ENCODE data around the gene SCIMP. TPM values are rescaled to one million over a fixed set of nuclear protein-coding genes. Genes with fewer than 3 reads are reported as not detected.
"Not testable (repeated sequence)": the region's sequence is repeated elsewhere in the genome, so short reads cannot be mapped to it uniquely, and the experiment has no call there.

The SCIMP gene
- total RNA-seq, 1 experiment from 2014 or later = not detected

- no peak for DNase-seq (ENCODE audit: low read depth in 1 of 2, low spot score in 2 of 2)
- no peaks in the 10 kb centered on the region for H3K27me3 ChIP-seq (replicated peaks)
- H3K27ac ChIP-seq = no peak overlapping the region
- peaks cover 16% of the 10 kb centered on the region for H3K36me3 ChIP-seq
- H3K4me1 ChIP-seq (replicated peaks) = peaks cover 7% of the 10 kb centered on the region
- no peak overlapping the region for H3K4me3 ChIP-seq
- peaks cover 6% of the 10 kb centered on the region for H3K9me3 ChIP-seq (replicated peaks)
These were observed 40.3 kb downstream of the SCIMP start for GRCh38 chr17:5194346-5194745.

GRCh38 chr17:5191541-5192417 lies 42.9 kb downstream of the SCIMP start, which contains the start of gene ZNF594:
Gene ZNF594, minus strand, starts transcription at chr17:5191868. Its CDS starts 7,612 bp downstream, at chr17:5184256.
- H3K36me3 ChIP-seq = peaks cover 25% of the 10 kb centered on the region

GRCh38 chr17:5184288-5184687 lies 50.4 kb downstream of the SCIMP start:
- no peaks in the 10 kb centered on the region for H3K4me1 ChIP-seq (replicated peaks)
- peaks cover 44% of the 10 kb centered on the region for H3K36me3 ChIP-seq
- DNase-seq (ENCODE audit: low read depth in 1 of 2, low spot score in 2 of 2) = no peak
- no peak overlapping the region for H3K27ac ChIP-seq
- H3K27me3 ChIP-seq (replicated peaks) = no peaks in the 10 kb centered on the region
- H3K9me3 ChIP-seq (replicated peaks) = peaks cover 42% of the 10 kb centered on the region
- no peak overlapping the region for H3K4me3 ChIP-seq

More at GRCh38 chr17:5191541-5192417, 42.9 kb downstream of the SCIMP start, which contains the start of gene ZNF594:
- Histone ChIP-seq H3K27me3 (replicated peaks) (no peaks in the 10 kb centered on the region), H3K4me3 (peak within 1 kb of the TSS; percentile 68), H3K4me1 (replicated peaks) (peaks cover 7% of the 10 kb centered on the region), H3K9me3 (replicated peaks) (peaks cover 13% of the 10 kb centered on the region), H3K27ac (peak within 1 kb of the TSS; percentile 58)
- peak; percentile 85 to 94 for DNase-seq (ENCODE audit: low read depth in 1 of 2, low spot score in 2 of 2)

GRCh38 chr17:5183410-5183793 lies 51.3 kb downstream of the SCIMP start:
- H3K4me1 ChIP-seq (replicated peaks) = no peaks in the 10 kb centered on the region

GRCh38 chr17:5182597-5183409 lies 51.9 kb downstream of the SCIMP start:
- Histone ChIP-seq H3K36me3 (peaks cover 44% of the 10 kb centered on the region), H3K27me3 (replicated peaks) (no peaks in the 10 kb centered on the region), H3K4me3 (no peak overlapping the region), H3K9me3 (replicated peaks) (peaks cover 42% of the 10 kb centered on the region), H3K27ac (no peak overlapping the region), H3K4me1 (replicated peaks) (no peaks in the 10 kb centered on the region)
- no peak for DNase-seq (ENCODE audit: low read depth in 1 of 2, low spot score in 2 of 2)

More at GRCh38 chr17:5183410-5183793, 51.3 kb downstream of the SCIMP start:
- Histone ChIP-seq H3K4me3 (no peak overlapping the region), H3K36me3 (peaks cover 44% of the 10 kb centered on the region), H3K9me3 (replicated peaks) (peaks cover 42% of the 10 kb centered on the region), H3K27ac (no peak overlapping the region), H3K27me3 (replicated peaks) (no peaks in the 10 kb centered on the region)
- no peak for DNase-seq (ENCODE audit: low read depth in 1 of 2, low spot score in 2 of 2)

GRCh38 chr17:5181509-5182305 lies 53.0 kb downstream of the SCIMP start:
- H3K4me1 ChIP-seq (replicated peaks) = no peaks in the 10 kb centered on the region
- no peaks in the 10 kb centered on the region for H3K27me3 ChIP-seq (replicated peaks)
- DNase-seq (ENCODE audit: low read depth in 1 of 2, low spot score in 2 of 2) = no peak
- peaks cover 36% of the 10 kb centered on the region for H3K36me3 ChIP-seq
- no peak overlapping the region for H3K4me3 ChIP-seq
- no peak overlapping the region for H3K27ac ChIP-seq
- peaks cover 34% of the 10 kb centered on the region for H3K9me3 ChIP-seq (replicated peaks)

GRCh38 chr17:5179003-5179402 lies 55.7 kb downstream of the SCIMP start:
- Histone ChIP-seq H3K27me3 (replicated peaks) (no peaks in the 10 kb centered on the region), H3K36me3 (peaks cover 19% of the 10 kb centered on the region), H3K27ac (no peak overlapping the region), H3K4me1 (replicated peaks) (no peaks in the 10 kb centered on the region), H3K4me3 (no peak overlapping the region), H3K9me3 (replicated peaks) (peaks cover 21% of the 10 kb centered on the region)
- no peak for DNase-seq (ENCODE audit: low read depth in 1 of 2, low spot score in 2 of 2)

- not testable (repeated sequence) for H3K4me3 ChIP-seq; H3K27me3 ChIP-seq (replicated peaks); H3K4me1 ChIP-seq (replicated peaks); H3K27ac ChIP-seq; H3K36me3 ChIP-seq; DNase-seq (ENCODE audit: low read depth in 1 of 2, low spot score in 2 of 2); H3K9me3 ChIP-seq (replicated peaks)
These were observed 59.6 kb downstream of the SCIMP start for GRCh38 chr17:5175027-5175426.

- DNase-seq (ENCODE audit: low read depth in 1 of 2, low spot score in 2 of 2); H3K27ac ChIP-seq; H3K9me3 ChIP-seq (replicated peaks): not testable (repeated sequence)
These were observed 68.7 kb downstream of the SCIMP start for GRCh38 chr17:5165791-5166564.

GRCh38 chr17:5164436-5164835 lies 70.2 kb downstream of the SCIMP start:
- H3K36me3 ChIP-seq = no peaks in the 10 kb centered on the region
- no peaks in the 10 kb centered on the region for H3K27me3 ChIP-seq (replicated peaks)
- no peak overlapping the region for H3K4me3 ChIP-seq
- DNase-seq (ENCODE audit: low read depth in 1 of 2, low spot score in 2 of 2) = no peak
- H3K9me3 ChIP-seq (replicated peaks) = no peaks in the 10 kb centered on the region
- no peak overlapping the region for H3K27ac ChIP-seq
- no peaks in the 10 kb centered on the region for H3K4me1 ChIP-seq (replicated peaks)

More at GRCh38 chr17:5165791-5166564, 68.7 kb downstream of the SCIMP start:
- H3K4me3 ChIP-seq; H3K27me3 ChIP-seq (replicated peaks); H3K4me1 ChIP-seq (replicated peaks); H3K36me3 ChIP-seq: not testable (repeated sequence)

GRCh38 chr17:5161793-5162192 lies 72.9 kb downstream of the SCIMP start:
- H3K4me3 ChIP-seq; H3K4me1 ChIP-seq (replicated peaks); H3K27me3 ChIP-seq (replicated peaks); DNase-seq (ENCODE audit: low read depth in 1 of 2, low spot score in 2 of 2); H3K9me3 ChIP-seq (replicated peaks); H3K36me3 ChIP-seq; H3K27ac ChIP-seq: not testable (repeated sequence)

GRCh38 chr17:5160702-5161101 lies 74.0 kb downstream of the SCIMP start:
- not testable (repeated sequence) for H3K27me3 ChIP-seq (replicated peaks); H3K36me3 ChIP-seq; H3K9me3 ChIP-seq (replicated peaks); H3K4me3 ChIP-seq; DNase-seq (ENCODE audit: low read depth in 1 of 2, low spot score in 2 of 2); H3K27ac ChIP-seq; H3K4me1 ChIP-seq (replicated peaks)
